Aorta (tissue), 5 donors: ENCODE results near the gene NKD1. TPM values are rescaled to one million over a fixed set of nuclear protein-coding genes. Genes with fewer than 3 reads are reported as not detected.

ENCODE experiments used
- ATAC-seq: fragments of 200-7000 bp; cut with Tn5 transposase; one replicate; pipeline ENCODE4 v1.9.1; 2022; ENCODE audit warnings: moderate library complexity; ENCODE audit not compliant: low FRiP score
- DNase-seq, 2 donors: peaks; one replicate each; pipeline ENCODE4 v3.0.0-alpha.2; 2020
- H3K27ac ChIP-seq, 2 donors: one replicate each; pipeline ENCODE4 v1.5.1; 2013; ENCODE audit warnings: low read length in 2 of 2, mild to moderate bottlenecking in 2 of 2, moderate library complexity in 2 of 2, control low read depth in 1 of 2, inconsistent platforms in 1 of 2, low read depth in 1 of 2
- H3K27me3 ChIP-seq, 2 donors: one replicate each; pipeline ENCODE4 v1.6.1; 2013; ENCODE audit warnings: control low read depth in 1 of 2, low read length in 1 of 2, mild to moderate bottlenecking in 1 of 2, moderate library complexity in 1 of 2; ENCODE audit not compliant: insufficient read depth in 2 of 2, control insufficient read depth in 1 of 2
- H3K36me3 ChIP-seq, 2 donors: one replicate each; pipeline ENCODE4 v1.6.1; 2013; ENCODE audit warnings: control low read depth in 1 of 2, low read length in 1 of 2, mild to moderate bottlenecking in 1 of 2; ENCODE audit not compliant: insufficient read depth in 2 of 2, control insufficient read depth in 1 of 2
- H3K4me1 ChIP-seq, 2 donors: one replicate each; pipeline ENCODE4 v1.6.1; 2013; ENCODE audit warnings: low read length in 2 of 2, control low read depth in 1 of 2, mild to moderate bottlenecking in 1 of 2, moderate library complexity in 1 of 2; ENCODE audit not compliant: insufficient read depth in 2 of 2, control insufficient read depth in 1 of 2
- H3K4me3 ChIP-seq, 2 donors: one replicate each; pipeline ENCODE4 v1.5.1; 2013; ENCODE audit warnings: low read length in 2 of 2, control low read depth in 1 of 2, mild to moderate bottlenecking in 1 of 2
- H3K9me3 ChIP-seq: one replicate; pipeline ENCODE4 v1.6.1; 2013; ENCODE audit warnings: mild to moderate bottlenecking, low read length; ENCODE audit not compliant: control insufficient read depth
- WGBS, 2 donors: extraction: QIAGEN DNeasy Blood & Tissue Kit; methylation state at CpG; one replicate each; pipeline ENCODE4 v1.1.7; 2013; 5-methylcytosine and 5-hydroxymethylcytosine counted together
- intact Hi-C, 2 donors: fragments of 100-400 bp; cut with DNase I; formaldehyde crosslinking; loops; one replicate each; pipeline versions ENCODE4 v1.14.2 to v1.15.0; 2022
- polyA plus RNA-seq, 2 donors: library from polyadenylated mRNA; stranded (reverse); fragments of 200-250 nt; gene quantifications; one replicate each; pipeline ENCODE4 v1.2.3, GENCODE V29; 2013
- total RNA-seq, 2 donors: library from RNA; stranded (reverse); fragmentation: NEBNext Ultra II Directional; extraction: Animal tissue kit (Norgen Biotek cat#: 25700); gene quantifications; one replicate each; pipeline ENCODE4 v1.2.1, GENCODE V29; 2021
- donor health status: healthy with polysubstance abuse.
- donor health status: Bipolar disorder and iron deficiency.
- donor health status: DM: no; HTN: no; CAD: no.
- donor health status: DM: no; HTN: no; CAD: no.
- donor health status: DM: yes; HTN: yes; CAD: no.

Gene NKD1
- total and polyA plus RNA-seq, 4 donors: 5.1 to 55.2 (median 21.0) TPM

- Histone ChIP-seq H3K36me3 (no peaks in the 10 kb centered on the region), H3K4me3 (no peak overlapping the region), H3K4me1 (no peaks in the 10 kb centered on the region), H3K9me3 (no peaks in the 10 kb centered on the region), H3K27me3 (no peaks in the 10 kb centered on the region), H3K27ac (no peak overlapping the region)
- DNase-seq: no peak
- intact Hi-C loops: loop anchor here in 1 of 2 donors (10.0 kb wide), 1 partner anchor 252 kb away; the partner anchor contains the start of gene ADCY7
- no peak for ATAC-seq
- 96 to 97% methylated on average over 1 of the region's 1 CpG for WGBS, 2 donors
Observed at GRCh38 chr16:50516890-50517289, 31.3 kb upstream of the NKD1 start.

GRCh38 chr16:50517450-50518252, 30.5 kb upstream of the NKD1 start:
- H3K36me3 ChIP-seq: no peaks in the 10 kb centered on the region
- H3K9me3 ChIP-seq: no peaks in the 10 kb centered on the region
- H3K27ac ChIP-seq: no peak overlapping the region
- 83 to 87% methylated on average over 2 of the region's 2 CpGs for WGBS, 2 donors
- ATAC-seq (no peak), DNase-seq (no peak)
- H3K27me3 ChIP-seq: no peaks in the 10 kb centered on the region
- intact Hi-C loops: loop anchor here in 1 of 2 donors (10.0 kb wide), 1 partner anchor 253 kb away; the partner anchor contains the start of gene ADCY7
- no peak overlapping the region for H3K4me3 ChIP-seq
- no peaks in the 10 kb centered on the region for H3K4me1 ChIP-seq

DNA sequence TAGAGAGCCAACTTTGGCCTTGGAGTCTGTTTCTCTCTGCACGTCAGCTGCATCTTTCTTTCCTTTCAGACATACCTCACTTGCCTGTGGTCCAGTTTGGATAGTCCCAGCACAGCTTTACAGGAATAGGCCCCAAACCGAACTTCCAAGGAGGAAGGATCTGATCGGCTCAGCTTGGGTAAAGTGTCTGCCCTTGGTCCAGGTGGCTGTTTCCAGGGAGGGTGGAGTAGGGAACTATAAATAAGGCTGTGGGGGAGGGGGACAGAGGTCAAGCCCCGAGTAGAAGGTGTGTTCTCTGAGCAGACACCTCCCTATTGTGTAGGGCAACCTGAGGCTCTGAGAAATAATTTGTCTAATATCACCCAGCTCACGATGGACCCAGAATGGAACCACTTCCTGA, 29.2 kb upstream of the NKD1 start:
- DNase-seq: no peak

GRCh38 chr16:50519602-50520001, 28.6 kb upstream of the NKD1 start:
- intact Hi-C loops: loop anchor here in 1 of 2 donors (10.0 kb wide), 1 partner anchor 255 kb away; the partner anchor contains the start of gene ADCY7
- 79 to 88% methylated on average over 3 of the region's 3 CpGs for WGBS, 2 donors
- no peak overlapping the region for H3K27ac ChIP-seq
- no peak for ATAC-seq
- H3K36me3 ChIP-seq: no peaks in the 10 kb centered on the region
- no peaks in the 10 kb centered on the region for H3K27me3 ChIP-seq
- no peak for DNase-seq
- no peaks in the 10 kb centered on the region for H3K9me3 ChIP-seq
- H3K4me1 ChIP-seq: no peaks in the 10 kb centered on the region
- no peak overlapping the region for H3K4me3 ChIP-seq

More for the DNA sequence above, 29.2 kb upstream of the NKD1 start:
- Histone ChIP-seq H3K27me3 (no peaks in the 10 kb centered on the region), H3K36me3 (no peaks in the 10 kb centered on the region), H3K27ac (no peak overlapping the region), H3K4me3 (no peak overlapping the region), H3K4me1 (no peaks in the 10 kb centered on the region), H3K9me3 (no peaks in the 10 kb centered on the region)
- intact Hi-C loops: loop anchor here in 1 of 2 donors (10.0 kb wide), 1 partner anchor 254 kb away; the partner anchor contains the start of gene ADCY7
- no peak for ATAC-seq
- WGBS, 2 donors: 90% methylated on average over 5 of the region's 5 CpGs

DNA sequence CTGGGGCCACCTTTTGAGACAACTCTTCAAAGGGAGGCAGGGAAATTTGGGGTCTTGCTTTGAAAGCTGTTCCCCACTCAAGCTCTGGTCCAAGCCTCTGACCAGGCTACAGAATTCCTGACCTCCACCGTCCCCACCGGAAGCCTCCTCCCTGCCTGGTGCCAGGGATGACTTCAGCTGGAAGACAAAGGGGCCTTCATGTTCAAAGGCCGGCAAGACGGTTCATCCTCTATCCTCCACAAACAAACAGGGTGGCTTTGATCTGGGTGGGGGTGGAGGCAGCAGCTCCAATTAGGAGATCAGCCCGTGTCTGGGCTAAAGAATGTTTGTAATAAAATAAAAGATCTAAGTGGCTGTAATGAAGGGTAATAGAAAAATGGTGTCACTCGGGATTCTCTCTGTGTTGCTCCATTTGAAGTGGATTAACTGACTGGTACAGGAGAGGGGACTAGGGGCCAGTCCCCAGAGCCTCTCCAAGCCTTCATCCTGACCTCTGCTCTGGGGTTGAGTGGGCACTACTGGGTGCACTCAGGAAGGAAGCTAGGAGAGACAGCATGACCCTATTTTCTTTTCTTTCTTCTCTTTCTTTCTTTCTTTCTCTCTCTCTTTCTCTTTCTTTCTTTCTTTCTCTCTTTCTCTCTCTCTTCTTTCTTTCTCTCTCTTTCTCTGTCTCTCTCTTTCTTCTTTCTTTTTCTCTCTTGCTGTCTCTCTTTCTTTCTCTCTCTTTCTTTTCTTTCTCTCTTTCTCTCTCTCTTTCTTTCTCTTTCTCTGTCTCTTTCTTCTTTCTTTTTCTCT, 27.5 kb upstream of the NKD1 start:
- Histone ChIP-seq H3K9me3 (no peaks in the 10 kb centered on the region), H3K27ac (no peak overlapping the region), H3K4me3 (no peak overlapping the region), H3K4me1 (no peaks in the 10 kb centered on the region), H3K36me3 (no peaks in the 10 kb centered on the region), H3K27me3 (no peaks in the 10 kb centered on the region)
- no peak for ATAC-seq
- intact Hi-C loops: no loop called here
- DNase-seq: no peak
- WGBS, 2 donors: 81 to 83% methylated on average over 6 of the region's 6 CpGs

DNA sequence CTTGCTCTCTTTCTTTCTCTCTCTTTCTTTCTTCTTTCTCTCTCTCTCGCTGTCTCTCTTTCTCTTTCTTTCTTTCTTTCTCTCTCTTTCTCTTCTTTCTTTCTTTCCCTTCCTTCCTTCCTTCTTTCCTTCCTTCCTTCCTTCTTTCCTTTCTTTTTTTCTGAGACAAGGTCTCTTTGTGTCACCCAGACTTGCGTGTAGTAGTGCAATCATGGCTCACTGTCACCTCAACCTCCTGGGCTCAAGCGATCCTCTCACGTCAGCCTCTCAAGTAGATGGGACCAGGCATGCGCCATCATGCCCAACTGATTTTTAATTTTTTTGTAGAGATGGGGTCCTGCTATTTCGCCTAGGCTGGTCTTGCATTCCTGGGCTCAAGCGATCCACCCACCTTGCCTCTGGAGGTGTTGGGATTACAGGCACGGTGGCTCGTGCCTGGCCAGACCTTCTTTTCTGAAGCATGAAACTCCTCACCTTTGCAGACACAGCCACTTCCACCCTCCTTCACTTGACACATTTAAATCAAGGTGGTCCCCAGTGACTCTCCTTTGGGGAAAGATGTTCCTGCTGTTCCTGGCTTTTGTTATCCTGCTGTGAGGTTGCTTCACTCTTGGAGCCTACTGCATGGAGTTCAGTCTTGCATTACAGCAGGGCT, 26.8 kb upstream of the NKD1 start:
- ATAC-seq (no peak), DNase-seq (no peak)
- H3K4me1 ChIP-seq: no peaks in the 10 kb centered on the region
- no peaks in the 10 kb centered on the region for H3K36me3 ChIP-seq
- no peak overlapping the region for H3K4me3 ChIP-seq
- WGBS, 2 donors: 97 to 98% methylated on average over 9 of the region's 9 CpGs
- no peaks in the 10 kb centered on the region for H3K27me3 ChIP-seq
- H3K9me3 ChIP-seq: no peaks in the 10 kb centered on the region
- intact Hi-C loops: no loop called here
- H3K27ac ChIP-seq: no peak overlapping the region

GRCh38 chr16:50522324-50522723, 25.9 kb upstream of the NKD1 start:
- Histone ChIP-seq H3K4me3 (no peak overlapping the region), H3K4me1 (no peaks in the 10 kb centered on the region), H3K27me3 (no peaks in the 10 kb centered on the region), H3K27ac (no peak overlapping the region), H3K9me3 (no peaks in the 10 kb centered on the region), H3K36me3 (no peaks in the 10 kb centered on the region)
- 91 to 97% methylated on average over 5 of the region's 5 CpGs for WGBS, 2 donors
- ATAC-seq: no peak
- intact Hi-C loops: no loop called here
- no peak for DNase-seq

DNA sequence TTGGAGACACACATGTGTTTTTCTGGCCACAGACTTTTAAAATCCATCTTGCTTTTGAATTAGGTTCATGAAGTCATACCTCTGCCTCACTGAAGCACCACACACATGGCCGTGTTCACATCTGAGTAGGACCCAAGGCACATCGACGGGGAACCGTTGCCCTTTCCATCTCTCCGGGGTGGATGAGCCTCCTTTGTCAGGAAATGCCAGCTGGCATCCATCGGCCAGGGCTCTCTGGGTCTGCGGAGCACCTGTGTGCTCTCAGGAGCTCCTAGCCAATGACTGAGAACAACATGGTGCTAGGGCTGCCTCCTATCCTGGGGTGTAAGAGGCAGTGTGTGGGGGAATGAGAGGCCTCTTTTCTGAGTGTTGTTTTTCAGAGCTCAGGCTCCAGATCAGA, 24.5 kb upstream of the NKD1 start:
- no peak overlapping the region for H3K4me3 ChIP-seq
- WGBS, 2 donors: 89 to 96% methylated on average over 7 of the region's 7 CpGs
- H3K9me3 ChIP-seq: no peaks in the 10 kb centered on the region
- H3K27ac ChIP-seq: no peak overlapping the region
- no peaks in the 10 kb centered on the region for H3K4me1 ChIP-seq
- H3K27me3 ChIP-seq: no peaks in the 10 kb centered on the region
- intact Hi-C loops: no loop called here
- ATAC-seq (no peak), DNase-seq (no peak)
- H3K36me3 ChIP-seq: no peaks in the 10 kb centered on the region
